Upper lobe of left lung (tissue), 4 donors: ENCODE measurements around the gene KIRREL2.

ENCODE experiments used
- POLR2A ChIP-seq, 4 donors: fragments of 450-650 bp; IDR thresholded peaks; one replicate each; pipeline ENCODE4 v1.5.1; 2016 to 2017; ENCODE audit warnings: antibody characterized with exemption in 4 of 4, mild to moderate bottlenecking in 2 of 4
- POLR2AphosphoS5 ChIP-seq, 2 donors: sonication (generic); formaldehyde crosslinking; IDR thresholded peaks; one replicate each; pipeline ENCODE4 v1.5.1; 2017; ENCODE audit warnings: antibody characterized with exemption in 2 of 2

- TF ChIP-seq POLR2A (IDR thresholded peaks at IDR 0.05) = no peak
- no peak for TF ChIP-seq POLR2AphosphoS5 (IDR thresholded peaks at IDR 0.05)
Measured at GRCh38 chr19:35885904-35886303, 29.2 kb downstream of the KIRREL2 start.
